SK-N-SH (cell line): Measurements from ENCODE around the gene OXCT1. TPM values are rescaled to one million over a fixed set of nuclear protein-coding genes. Genes with fewer than 3 reads are reported as not detected.
A peak's percentile ranks its signal among the peaks of the same experiment; 100 is the strongest.
"Not testable (repeated sequence)": the region's sequence is repeated elsewhere in the genome, so short reads cannot be mapped to it uniquely, and the experiment has no call there.

Experiments
- CTCF ChIA-PET: fragments of 300-600, 350-600 bp; formaldehyde crosslinking; extraction: SDS; loops from one replicate; lab custom pipeline; 2021; lab: Yijun Ruan, JAX
- POLR2A ChIA-PET: fragments of 350-600 bp; sonication (Branson Sonifier 250); formaldehyde crosslinking; extraction: SDS; loops from one replicate; lab custom pipeline; 2020; ENCODE audit warnings: antibody characterized with exemption, inconsistent platforms; lab: Yijun Ruan, JAX
- DNase-seq: peaks from one replicate; pipeline ENCODE4 v3.0.0; 2012
- H2AFZ ChIP-seq: fragments of 200-600 bp; sonication (generic); 2 replicates; pipeline ENCODE4 v1.8.1; 2016; ENCODE audit warnings: antibody characterized with exemption, mild to moderate bottlenecking, low read depth
- H3F3A ChIP-seq: fragments of 200-600 bp; sonication (generic); replicated peaks from 2 replicates; pipeline ENCODE3; 2016; ENCODE audit warnings: antibody characterized with exemption, mild to moderate bottlenecking; ENCODE audit not compliant: insufficient read depth
- H3K27ac ChIP-seq, 2 experiments: fragments of 200-500 bp in 1 of 2; fragments of 200-600 bp in 1 of 2; sonication (Bioruptor generic) in 1 of 2; sonication (generic), shearing (Covaris generic) in 1 of 2; 2 replicates each; pipeline versions ENCODE4 v1.5.1 to v1.6.1; 2014 to 2016; ENCODE audit warnings: low read depth in 2 of 2, inconsistent platforms in 1 of 2, low read length in 1 of 2, mild to moderate bottlenecking in 1 of 2, mixed read lengths in 1 of 2
- H3K27me3 ChIP-seq: fragments of 200-600 bp; sonication (generic), shearing (Covaris generic); 2 replicates; pipeline ENCODE4 v1.6.1; 2016; ENCODE audit warnings: mixed run types; ENCODE audit not compliant: insufficient read depth
- H3K36me3 ChIP-seq, 2 experiments: fragments of 200-500 bp in 1 of 2; fragments of 200-600 bp in 1 of 2; sonication (Bioruptor generic) in 1 of 2; sonication (generic) in 1 of 2; replicated peaks in 1 of 2; 2 replicates each; pipeline versions ENCODE3 to v1.5.1; 2014 to 2016; ENCODE audit warnings: low read length in 1 of 2, mild to moderate bottlenecking in 1 of 2; ENCODE audit not compliant: insufficient read depth in 2 of 2, control insufficient read depth in 1 of 2
- H3K4me1 ChIP-seq, 2 experiments: fragments of 200-500 bp in 1 of 2; fragments of 200-600 bp in 1 of 2; sonication (Bioruptor generic) in 1 of 2; sonication (generic), shearing (Covaris generic) in 1 of 2; 2 replicates each; pipeline versions ENCODE4 v1.5.1 to v1.6.1; 2014 to 2016; ENCODE audit warnings: low read depth in 1 of 2, low read length in 1 of 2, mixed run types in 1 of 2; ENCODE audit not compliant: insufficient read depth in 2 of 2, control insufficient read depth in 1 of 2
- H3K4me2 ChIP-seq: fragments of 200-600 bp; sonication (generic), shearing (Covaris generic); 2 replicates; pipeline ENCODE4 v1.6.1; 2017; ENCODE audit warnings: mixed run types
- H3K4me3 ChIP-seq, 2 experiments: fragments of 200-500 bp in 1 of 2; fragments of 200-600 bp in 1 of 2; sonication (Bioruptor generic) in 1 of 2; sonication (generic), shearing (Covaris generic) in 1 of 2; 2 replicates each; pipeline versions ENCODE4 v1.5.1 to v1.8.1; 2014 to 2016; ENCODE audit warnings: low read depth in 2 of 2, inconsistent platforms in 1 of 2, low read length in 1 of 2, mild to moderate bottlenecking in 1 of 2, mixed read lengths in 1 of 2, moderate library complexity in 1 of 2
- H3K79me2 ChIP-seq: fragments of 200-600 bp; sonication (generic); 2 replicates; pipeline ENCODE4 v1.8.1; 2017; ENCODE audit warnings: mild to moderate bottlenecking; ENCODE audit not compliant: insufficient read depth
- H3K9ac ChIP-seq: fragments of 200-600 bp; sonication (generic); 2 replicates; pipeline ENCODE4 v1.6.1; 2017; ENCODE audit warnings: mixed run types
- H3K9me2 ChIP-seq: fragments of 200-600 bp; sonication (generic); 2 replicates; pipeline ENCODE4 v1.6.1; 2017; ENCODE audit warnings: mixed run types
- H3K9me3 ChIP-seq: fragments of 200-600 bp; sonication (generic); 2 replicates; pipeline ENCODE4 v1.6.1; 2017; ENCODE audit warnings: mixed run types, mild to moderate bottlenecking, moderate library complexity
- H4K20me1 ChIP-seq: fragments of 200-600 bp; sonication (generic); 2 replicates; pipeline ENCODE4 v1.6.1; 2017; ENCODE audit warnings: mild to moderate bottlenecking, mixed run types; ENCODE audit not compliant: insufficient read depth
- CHD2 ChIP-seq: fragments of 150-350 bp; IDR thresholded peaks from 2 replicates; pipeline ENCODE4 v1.6.1; 2018; ENCODE audit warnings: low read length; ENCODE audit not compliant: partially characterized antibody
- EZH2phosphoT487 ChIP-seq: fragments of 200-600 bp; sonication (generic); IDR thresholded peaks from 2 replicates; pipeline ENCODE4 v1.6.1; 2017; ENCODE audit warnings: low read depth, mixed run types, mild to moderate bottlenecking, antibody characterized with exemption, moderate library complexity, borderline replicate concordance
- FOXJ3 ChIP-seq: sonication (generic); formaldehyde crosslinking; IDR thresholded peaks from 2 replicates; pipeline ENCODE4 v1.5.1; 2020; ENCODE audit warnings: mild to moderate bottlenecking, missing genetic modification reagents
- FOXM1 ChIP-seq: IDR thresholded peaks from 2 replicates; pipeline ENCODE4 v1.4.0; 2012; ENCODE audit warnings: low read depth, mild to moderate bottlenecking
- GATA2 ChIP-seq: sonication (generic); formaldehyde crosslinking; IDR thresholded peaks from 2 replicates; pipeline ENCODE4 v1.5.0; 2020; ENCODE audit warnings: mild to moderate bottlenecking, missing genetic modification reagents
- MAX ChIP-seq: IDR thresholded peaks from 2 replicates; pipeline ENCODE4 v1.4.0; 2012; ENCODE audit warnings: low read depth
- MXI1 ChIP-seq: IDR thresholded peaks from 2 replicates; pipeline ENCODE4 v1.6.1; 2012; ENCODE audit warnings: mild to moderate bottlenecking, low read depth, low read length, improper control_type of control experiment
- NFIC ChIP-seq: IDR thresholded peaks from 2 replicates; pipeline ENCODE4 v1.4.0; 2012; ENCODE audit warnings: borderline replicate concordance
- NRF1 ChIP-seq: IDR thresholded peaks from 2 replicates; pipeline ENCODE4 v1.6.1; 2012; ENCODE audit warnings: low read depth, mild to moderate bottlenecking, low read length
- RCOR1 ChIP-seq: fragments of 150-350 bp; IDR thresholded peaks from 2 replicates; pipeline ENCODE4 v1.6.1; 2017; ENCODE audit warnings: antibody characterized with exemption, low read length
- RXRA ChIP-seq: IDR thresholded peaks from 2 replicates; pipeline ENCODE4 v1.4.0; 2012; ENCODE audit warnings: low read depth, mild to moderate bottlenecking, borderline replicate concordance
- TCF12 ChIP-seq: IDR thresholded peaks from 2 replicates; pipeline ENCODE4 v1.4.0; 2012
- TEAD4 ChIP-seq: IDR thresholded peaks from 2 replicates; pipeline ENCODE4 v1.4.0; 2012; ENCODE audit warnings: mild to moderate bottlenecking, borderline replicate concordance; ENCODE audit not compliant: insufficient read depth
- ZBTB33 ChIP-seq: IDR thresholded peaks from 2 replicates; pipeline ENCODE4 v1.4.0; 2012; ENCODE audit warnings: low read depth, borderline replicate concordance
- WGBS: methylation state at CpG from one replicate; pipeline ENCODE4 v1.1.6; 2017; ENCODE audit warnings: low lambda C conversion rate; 5-methylcytosine and 5-hydroxymethylcytosine counted together
- polyA plus RNA-seq, 3 experiments: library from polyadenylated mRNA; depleted of rRNA; stranded (reverse); fragments of >200 nt; gene quantifications; 2 replicates each; pipeline ENCODE4 v1.2.3, GENCODE V29; 2012
- TF ChIP-seq, protein P1 (sequence below): IDR thresholded peaks from 2 replicates; pipeline ENCODE4 v1.6.1; 2012; ENCODE audit warnings: mild to moderate bottlenecking, low read depth, low read length, moderate library complexity

Gene OXCT1
- polyA plus RNA-seq, 1 of the 3 experiments (the other 2 are of a cell fraction), result 11.7 TPM

- no peak for TF ChIP-seq RXRA
These were observed 122.5 kb downstream of the OXCT1 start (continued) for GRCh38 chr5:41747708-41748107.

DNA sequence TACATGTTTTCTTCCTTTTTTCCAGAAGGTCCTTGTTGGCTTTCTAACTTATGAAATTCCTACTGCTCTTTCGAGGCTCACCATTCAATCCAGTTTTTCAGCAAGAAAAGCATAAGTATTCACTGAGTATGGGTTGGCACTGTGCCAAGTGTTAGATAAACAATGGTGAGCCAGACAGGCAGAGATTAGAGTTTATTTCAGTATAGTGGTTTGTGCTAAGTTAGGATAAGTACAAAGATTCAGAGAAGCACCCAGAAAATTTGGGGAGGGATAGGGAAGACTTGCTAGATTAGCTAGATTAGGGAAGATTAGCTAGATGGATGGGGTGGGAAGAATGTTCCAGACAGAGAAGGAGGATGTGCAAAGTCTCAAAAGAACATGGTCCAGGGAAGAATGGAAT lies 122.9 kb downstream of the OXCT1 start:
- CTCF ChIA-PET, result interaction anchor here (0.9 to 1.4 kb wide), 3 partner anchors 22 to 96 kb away, joined by 4 to 7 read pairs (median 5); no protein-coding TSS in a partner anchor

DNA sequence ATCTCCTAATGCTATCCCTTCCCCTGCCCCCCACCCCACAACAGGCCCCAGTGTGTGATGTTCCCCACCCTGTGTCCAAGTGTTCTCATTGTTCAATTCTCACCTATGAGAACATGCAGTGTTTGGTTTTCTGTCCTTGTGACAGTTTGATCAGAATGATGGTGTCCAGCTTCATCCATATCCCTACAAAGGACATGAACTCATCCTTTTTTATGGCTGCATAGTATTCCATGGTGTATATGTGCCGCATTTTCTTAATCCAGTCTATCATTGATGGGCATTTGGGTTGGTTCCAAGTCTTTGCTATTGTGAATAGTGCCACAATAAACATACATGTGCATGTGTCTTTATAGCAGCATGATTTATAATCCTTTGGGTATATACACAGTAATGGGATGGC lies 127.6 kb downstream of the OXCT1 start:
- H3K9ac ChIP-seq, H3F3A ChIP-seq, POLR2A ChIA-PET, H3K27ac ChIP-seq, H3K4me3 ChIP-seq, H3K79me2 ChIP-seq, H3K4me2 ChIP-seq, H3K4me1 ChIP-seq, H3K9me3 ChIP-seq, H4K20me1 ChIP-seq, H3K9me2 ChIP-seq, DNase-seq, H3K27me3 ChIP-seq, CTCF ChIA-PET, H2AFZ ChIP-seq: not testable (repeated sequence)
- H3K36me3 ChIP-seq, result peaks cover 5 to 12% of the 10 kb centered on the region in 2 experiments
- WGBS, result 91% methylated on average over 1 of the region's 1 CpG

More for the DNA sequence above, 122.9 kb downstream of the OXCT1 start:
- no peaks in the 10 kb centered on the region for H3K27me3 ChIP-seq
- H3K4me1 ChIP-seq, result peaks cover 4 to 20% of the 10 kb centered on the region in 2 experiments; a peak in 2 of 4 replicates
- no peak overlapping the region for H3K4me3 ChIP-seq
- no peaks in the 10 kb centered on the region for H3F3A ChIP-seq
- 0% methylated on average over 1 of the region's 1 CpG for WGBS
- H3K27ac ChIP-seq, result peak overlapping the region in 1 of 2 experiments; percentile 94; a peak in 2 of 4 replicates
- POLR2A ChIA-PET, result no interaction called here
- peak; percentile 11 for DNase-seq
- H3K9me3 ChIP-seq, result no peaks in the 10 kb centered on the region
- H3K9me2 ChIP-seq, result no peaks in the 10 kb centered on the region
- peaks cover 0 to 6% of the 10 kb centered on the region in 2 experiments for H3K36me3 ChIP-seq
- H2AFZ ChIP-seq, result no peak overlapping the region
- no peaks in the 10 kb centered on the region for H3K79me2 ChIP-seq
- no peak for TF ChIP-seq TCF12
- no peak for TF ChIP-seq ZBTB33
- TF ChIP-seq FOXJ3, result 0 out of 2 replicates have a peak, but pooled peaks have one; percentile 16
- no peak for TF ChIP-seq FOXM1
- TF ChIP-seq RXRA, result no peak
- TF ChIP-seq NFIC, result peak; percentile 91
- TF ChIP-seq GATA2 (CRISPR knock-in tag), result no peak
- TF ChIP-seq NRF1, result no peak
- TF ChIP-seq EZH2phosphoT487, result no peak
- TF ChIP-seq RCOR1, result no peak
- TF ChIP-seq MAX, result no peak
- TF ChIP-seq MXI1, result no peak; the same call in 1 of the 2 replicates
- TF ChIP-seq CHD2, result no peak
- no peak for TF ChIP-seq TEAD4
- TF ChIP-seq, protein P1, sequence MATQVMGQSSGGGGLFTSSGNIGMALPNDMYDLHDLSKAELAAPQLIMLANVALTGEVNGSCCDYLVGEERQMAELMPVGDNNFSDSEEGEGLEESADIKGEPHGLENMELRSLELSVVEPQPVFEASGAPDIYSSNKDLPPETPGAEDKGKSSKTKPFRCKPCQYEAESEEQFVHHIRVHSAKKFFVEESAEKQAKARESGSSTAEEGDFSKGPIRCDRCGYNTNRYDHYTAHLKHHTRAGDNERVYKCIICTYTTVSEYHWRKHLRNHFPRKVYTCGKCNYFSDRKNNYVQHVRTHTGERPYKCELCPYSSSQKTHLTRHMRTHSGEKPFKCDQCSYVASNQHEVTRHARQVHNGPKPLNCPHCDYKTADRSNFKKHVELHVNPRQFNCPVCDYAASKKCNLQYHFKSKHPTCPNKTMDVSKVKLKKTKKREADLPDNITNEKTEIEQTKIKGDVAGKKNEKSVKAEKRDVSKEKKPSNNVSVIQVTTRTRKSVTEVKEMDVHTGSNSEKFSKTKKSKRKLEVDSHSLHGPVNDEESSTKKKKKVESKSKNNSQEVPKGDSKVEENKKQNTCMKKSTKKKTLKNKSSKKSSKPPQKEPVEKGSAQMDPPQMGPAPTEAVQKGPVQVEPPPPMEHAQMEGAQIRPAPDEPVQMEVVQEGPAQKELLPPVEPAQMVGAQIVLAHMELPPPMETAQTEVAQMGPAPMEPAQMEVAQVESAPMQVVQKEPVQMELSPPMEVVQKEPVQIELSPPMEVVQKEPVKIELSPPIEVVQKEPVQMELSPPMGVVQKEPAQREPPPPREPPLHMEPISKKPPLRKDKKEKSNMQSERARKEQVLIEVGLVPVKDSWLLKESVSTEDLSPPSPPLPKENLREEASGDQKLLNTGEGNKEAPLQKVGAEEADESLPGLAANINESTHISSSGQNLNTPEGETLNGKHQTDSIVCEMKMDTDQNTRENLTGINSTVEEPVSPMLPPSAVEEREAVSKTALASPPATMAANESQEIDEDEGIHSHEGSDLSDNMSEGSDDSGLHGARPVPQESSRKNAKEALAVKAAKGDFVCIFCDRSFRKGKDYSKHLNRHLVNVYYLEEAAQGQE, result no peak
- no peak overlapping the region for H3K9ac ChIP-seq
- H3K4me2 ChIP-seq, result no peak overlapping the region
- H4K20me1 ChIP-seq, result no peaks in the 10 kb centered on the region
